Activated T-cell treated with anti-CD3 and anti-CD28 coated beads for 24 hours (primary cell): ENCODE data around the gene TMSB4Y.

Source experiments
- DNase-seq: peaks from one replicate; pipeline ENCODE4 v3.0.0-alpha.2; 2020; ENCODE audit warnings: low read depth

Gene TMSB4Y

GRCh38 chrY:13703568-13703968, at the start of gene TMSB4Y:
TMSB4Y (plus strand) TSS chrY:13703899.
- peak; percentile 54 for DNase-seq

DNA sequence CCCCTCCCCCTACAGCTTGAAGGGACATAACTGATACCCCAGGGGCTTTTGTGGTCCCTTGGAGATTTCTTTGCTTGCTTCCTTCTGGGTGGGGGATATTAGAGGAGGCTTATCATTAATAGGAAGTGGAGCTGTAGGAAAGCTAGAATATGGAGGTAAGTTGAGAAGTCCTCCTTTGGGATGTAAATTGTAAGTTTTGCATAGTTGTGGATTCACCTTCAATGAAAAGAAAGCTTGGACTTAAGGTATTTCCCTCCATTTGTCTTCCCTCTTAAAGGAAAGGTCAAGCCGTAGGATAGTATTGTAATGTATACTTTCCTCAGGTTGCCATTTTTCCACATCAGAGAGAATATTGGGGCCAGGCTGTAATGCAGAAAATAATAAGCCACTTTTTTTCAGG, 39.5 kb upstream of the TMSB4Y start:
- no peak for DNase-seq

GRCh38 chrY:13671122-13671521, 32.6 kb upstream of the TMSB4Y start:
- no peak for DNase-seq

DNA sequence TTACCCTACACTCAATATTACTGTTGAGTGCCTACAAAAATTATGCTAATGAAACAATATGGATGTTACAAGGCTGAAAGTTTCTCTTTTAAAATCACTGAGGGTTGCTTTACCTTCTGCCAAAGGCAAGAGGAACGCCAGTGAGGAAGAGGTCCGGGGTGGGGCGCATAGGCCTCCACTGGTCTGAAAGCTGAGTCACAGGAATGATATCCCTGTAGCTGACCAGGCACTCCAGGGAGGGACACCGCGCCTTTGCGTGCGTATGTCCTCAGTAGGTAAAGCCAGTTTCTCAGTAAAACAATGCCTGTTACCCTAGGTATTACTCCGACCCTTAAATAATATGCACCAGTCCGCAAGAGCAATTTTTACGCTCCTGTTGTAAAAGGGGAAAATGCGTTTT, 1.4 kb upstream of the TMSB4Y start:
- DNase-seq, result no peak

DNA sequence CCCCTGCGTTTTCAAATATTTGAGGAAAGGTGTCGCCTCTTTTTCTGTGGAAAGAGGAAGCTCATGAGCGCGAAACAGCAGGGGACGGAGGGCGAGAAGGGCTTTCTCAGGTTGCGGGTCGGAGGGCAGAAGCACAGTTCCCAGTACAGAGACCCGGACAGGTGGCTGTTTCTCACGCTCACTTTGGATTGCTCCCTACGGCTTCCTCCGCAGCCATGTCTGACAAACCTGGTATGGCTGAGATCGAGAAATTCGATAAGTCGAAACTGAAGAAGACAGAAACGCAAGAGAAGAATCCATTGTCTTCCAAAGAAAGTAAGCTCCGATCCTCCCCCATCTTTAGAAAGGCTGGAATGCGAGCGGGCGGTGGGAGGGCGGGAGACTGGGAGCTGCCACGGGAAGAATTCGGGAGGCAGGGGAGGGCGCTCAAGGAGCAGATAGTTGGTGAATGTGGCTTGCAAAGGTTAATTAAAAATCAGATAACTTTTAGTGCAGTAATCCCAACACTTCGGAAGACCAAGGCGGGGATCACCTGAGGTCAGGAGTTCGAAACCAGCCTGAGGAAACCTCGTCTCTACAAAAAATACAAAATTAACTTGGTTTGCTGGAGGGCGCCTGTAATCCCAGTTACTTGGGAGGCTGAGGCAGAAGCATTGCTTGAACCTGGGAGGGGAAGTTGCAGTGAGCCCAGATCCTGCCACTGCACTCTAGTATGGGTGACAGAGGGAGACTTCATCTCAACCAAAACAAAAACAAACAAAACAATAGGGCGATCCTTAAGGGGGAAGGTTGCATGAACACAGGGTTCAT, 627 bp downstream of the TMSB4Y start:
- no peak for DNase-seq

DNA sequence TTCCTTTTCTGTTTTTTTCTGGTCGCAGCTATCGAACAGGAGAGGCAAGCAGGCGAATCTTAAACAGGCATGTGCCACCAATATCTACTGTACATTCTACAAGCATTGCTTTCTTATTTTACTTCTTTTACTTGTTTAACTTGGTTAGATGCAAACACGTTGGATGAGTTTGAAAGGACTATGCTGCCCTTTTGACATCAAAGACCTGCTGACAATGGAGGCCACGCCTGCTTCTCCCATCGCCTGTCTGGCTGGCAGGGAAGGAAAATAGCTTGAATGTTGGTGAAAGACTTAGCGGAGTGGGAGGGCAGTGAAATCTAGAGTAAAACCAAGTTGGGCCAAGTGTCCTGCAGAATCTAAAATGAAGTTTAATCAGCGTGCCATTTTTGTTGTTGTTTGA, 1.5 kb downstream of the TMSB4Y start:
- DNase-seq, result no peak

DNA sequence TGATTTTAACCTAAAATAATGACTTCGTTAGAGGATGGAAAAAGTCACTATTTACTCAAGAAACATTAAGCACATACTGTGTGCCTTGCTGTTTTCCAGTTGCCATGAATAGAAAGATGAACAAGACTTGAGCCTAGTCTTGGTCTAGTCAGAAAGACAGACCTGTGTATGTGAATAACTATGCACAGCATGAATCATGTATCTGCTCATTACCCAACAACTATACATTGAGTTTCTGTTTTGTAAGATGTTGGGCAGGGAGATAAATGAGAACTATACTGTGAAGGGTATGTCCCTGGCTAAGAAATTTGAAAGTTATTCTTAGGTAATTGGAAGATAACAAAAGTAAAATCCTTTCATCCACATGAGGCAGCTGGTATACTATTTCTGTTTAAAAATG, 4.3 kb downstream of the TMSB4Y start:
- DNase-seq, result no peak

GRCh38 chrY:13718996-13719395, 15.3 kb downstream of the TMSB4Y start:
- DNase-seq, result no peak

DNA sequence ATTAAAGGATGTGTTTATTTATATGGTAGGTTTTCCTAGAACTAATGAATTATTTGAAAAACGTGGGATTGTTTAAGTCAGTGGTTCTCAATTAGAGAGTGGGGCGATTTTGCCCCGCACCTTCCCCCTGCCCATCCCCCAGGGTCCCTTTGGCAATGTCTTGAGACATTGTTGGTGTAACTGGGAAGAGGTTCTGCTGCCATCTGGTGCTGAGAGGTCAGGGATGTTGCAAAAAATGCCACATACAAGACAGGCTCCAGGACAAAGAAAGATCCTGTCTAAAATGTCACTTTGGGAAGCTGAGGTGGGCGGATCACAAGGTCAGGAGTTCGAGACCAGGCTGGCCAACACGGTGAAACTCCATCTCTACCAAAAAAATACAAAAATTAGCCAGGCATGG, 25.8 kb downstream of the TMSB4Y start:
- DNase-seq, result no peak

- no peak for DNase-seq
Observed at GRCh38 chrY:13738618-13739017, 34.9 kb downstream of the TMSB4Y start.

DNA sequence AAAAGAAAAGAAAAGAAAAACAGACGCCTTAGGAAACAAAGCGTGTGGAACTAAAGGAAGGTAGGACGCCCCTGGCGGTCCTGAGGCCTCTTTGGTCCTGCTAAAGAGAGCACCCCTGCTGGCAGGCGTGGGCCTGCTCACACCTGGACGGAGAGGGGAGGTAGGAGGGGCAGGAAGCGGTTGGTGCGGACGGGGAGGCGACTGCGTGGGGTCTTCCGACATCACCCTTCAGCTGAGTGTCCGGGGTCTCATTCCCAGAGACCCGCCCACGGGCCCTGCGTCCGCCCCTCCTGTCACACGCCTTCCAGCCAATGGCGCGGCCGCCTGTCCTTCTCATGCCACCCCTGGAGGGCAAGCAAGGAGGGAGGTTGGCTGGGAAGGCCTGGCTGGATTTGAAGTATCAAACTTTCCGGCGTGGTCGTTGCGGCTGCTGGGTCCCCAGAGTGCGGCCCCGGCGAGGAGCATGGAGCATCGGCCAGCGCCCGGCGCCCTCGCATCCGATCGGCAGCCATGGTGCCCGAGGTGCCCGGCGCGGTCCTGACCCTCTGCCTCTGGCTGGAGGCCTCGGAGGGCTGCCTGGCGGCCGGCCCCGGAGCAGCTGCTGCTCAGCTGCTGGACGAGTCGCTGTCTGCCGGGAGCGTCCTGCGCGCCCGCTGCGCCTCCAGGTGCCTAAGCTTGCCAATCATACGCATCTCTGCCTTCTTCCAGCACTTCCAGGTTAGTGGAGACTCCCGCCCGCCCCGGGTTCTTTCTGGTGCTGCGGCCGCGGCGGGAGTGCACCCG, 47.8 kb downstream of the TMSB4Y start:
- DNase-seq, result no peak

GRCh38 chrY:13754661-13755060, 51.0 kb downstream of the TMSB4Y start:
- DNase-seq, result no peak
